IPS DF 6.9 (cell line): ENCODE data around the gene TSPAN9.

Experiments
- DNase-seq: peaks from one replicate; pipeline ENCODE4 v3.0.0-alpha.2; 2013; ENCODE audit warnings: low read depth, low spot score
- H3K27ac ChIP-seq: one replicate; pipeline ENCODE4 v1.5.1; 2013; ENCODE audit warnings: low read length, control low read depth
- H3K27me3 ChIP-seq: 2 replicates; pipeline ENCODE4 v1.6.1; 2013; ENCODE audit warnings: mild to moderate bottlenecking, low read length; ENCODE audit not compliant: control insufficient read depth, insufficient read depth
- H3K36me3 ChIP-seq: 2 replicates; pipeline ENCODE4 v1.6.1; 2013; ENCODE audit warnings: low read length; ENCODE audit not compliant: control insufficient read depth, insufficient read depth
- H3K4me1 ChIP-seq: 2 replicates; pipeline ENCODE4 v1.6.1; 2013; ENCODE audit warnings: low read length; ENCODE audit not compliant: control insufficient read depth, insufficient read depth
- H3K4me3 ChIP-seq: 2 replicates; pipeline ENCODE4 v1.5.1; 2013; ENCODE audit warnings: mild to moderate bottlenecking, low read length
- H3K9me3 ChIP-seq: 2 replicates; pipeline ENCODE4 v1.6.1; 2013; ENCODE audit warnings: low read length, inconsistent platforms; ENCODE audit not compliant: control insufficient read depth, insufficient read depth
- WGBS: extraction: QIAGEN DNeasy Blood & Tissue Kit; methylation state at CpG from one replicate; pipeline ENCODE4 v1.1.7; 2013; ENCODE audit warnings: mixed read lengths, missing lambda C conversion rate; ENCODE audit not compliant: insufficient read length, insufficient coverage; 5-methylcytosine and 5-hydroxymethylcytosine counted together

The TSPAN9 gene

DNA sequence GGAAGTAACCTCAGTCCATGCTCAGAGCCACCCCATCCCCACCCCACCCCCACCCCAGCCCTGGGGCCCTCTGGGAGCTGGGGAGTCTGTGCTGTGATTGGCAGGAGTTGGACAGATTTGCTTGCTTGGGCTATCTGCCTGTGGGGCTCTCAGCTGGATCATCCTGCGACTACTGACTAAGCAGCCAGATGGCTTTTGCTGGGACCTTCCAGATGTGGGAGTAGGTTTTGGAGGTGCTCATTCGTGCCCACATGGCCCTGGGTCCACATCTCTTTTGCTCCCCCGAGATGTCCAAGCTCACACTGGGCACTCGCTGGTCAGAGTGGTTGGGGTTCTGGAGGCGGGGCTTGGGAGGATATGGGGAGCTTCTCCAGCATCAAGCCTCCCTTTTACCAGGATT lies 138.9 kb downstream of the TSPAN9 start:
- Histone ChIP-seq H3K4me1 (peaks cover 4% of the 10 kb centered on the region), H3K27ac (no peak overlapping the region), H3K9me3 (no peaks in the 10 kb centered on the region), H3K36me3 (no peaks in the 10 kb centered on the region), H3K4me3 (no peak overlapping the region), H3K27me3 (no peaks in the 10 kb centered on the region)
- no CpG with 5 or more reads among the region's 5 CpGs for WGBS
- DNase-seq, result no peak

DNA sequence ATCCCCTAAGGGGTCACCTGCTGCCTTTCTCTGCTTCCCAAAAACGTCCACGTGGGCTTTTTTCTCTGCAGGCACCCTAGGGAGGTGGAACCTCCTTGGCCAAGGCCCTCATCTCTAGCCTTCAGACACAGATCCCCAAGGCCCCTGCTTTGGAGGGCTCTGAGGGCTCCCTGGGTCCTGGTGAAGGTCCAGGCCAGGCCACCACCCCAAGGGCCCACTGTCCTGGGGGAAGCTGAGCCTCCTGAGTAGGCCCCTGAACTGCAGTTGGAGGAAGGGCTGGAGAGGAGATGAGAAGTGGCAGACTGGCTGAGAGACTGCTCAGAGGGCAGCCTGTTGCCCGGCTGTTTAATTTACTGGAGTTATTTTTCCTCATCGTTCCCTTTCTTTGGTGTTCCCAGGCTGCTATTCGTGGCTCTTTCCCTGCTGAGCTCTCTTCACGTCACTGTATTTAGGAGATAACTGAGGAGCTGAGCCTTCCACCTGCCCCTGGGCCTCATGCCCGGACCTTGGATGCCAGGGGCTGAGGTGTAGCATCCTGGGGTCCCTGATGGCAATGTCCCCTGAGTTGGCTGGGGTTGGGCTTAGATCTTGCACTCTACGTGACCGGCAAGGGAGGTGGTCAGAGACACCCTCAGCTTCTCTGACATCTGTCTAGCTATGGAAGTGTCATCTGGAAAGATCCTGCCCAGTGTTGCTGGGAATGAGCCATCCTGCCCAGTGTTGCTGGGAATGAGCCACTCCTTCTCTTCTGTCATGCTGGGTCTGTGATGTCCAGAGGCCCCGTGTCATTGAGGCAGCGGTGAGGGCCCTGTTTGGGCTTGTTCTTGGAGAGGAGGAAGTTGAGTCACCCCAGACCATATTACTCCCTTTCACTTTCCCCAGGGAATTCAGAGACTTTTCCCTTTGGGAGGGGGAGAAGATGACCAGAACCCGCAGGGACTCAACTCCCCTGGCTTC lies 139.8 kb downstream of the TSPAN9 start:
- no peaks in the 10 kb centered on the region for H3K27me3 ChIP-seq
- no peak for DNase-seq
- no CpG with 5 or more reads among the region's 12 CpGs for WGBS

DNA sequence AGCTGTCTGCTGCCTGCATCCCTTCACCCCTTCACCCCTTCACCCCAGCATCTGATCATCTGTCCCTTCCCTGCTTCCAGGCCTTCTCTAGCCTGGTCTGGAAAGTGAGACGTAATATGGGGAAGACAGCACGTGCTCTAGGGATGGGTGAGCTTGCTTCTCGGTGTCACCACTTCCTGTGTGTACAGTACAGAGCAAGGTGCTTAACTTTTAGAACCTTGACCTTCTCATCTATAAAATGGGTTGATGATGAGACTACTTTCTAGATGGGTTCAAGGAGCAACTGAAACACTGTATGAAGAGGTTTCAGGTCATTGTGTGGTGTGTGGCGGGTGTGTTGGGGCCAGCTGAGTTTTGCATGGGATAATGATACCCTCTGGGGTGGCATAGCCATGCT lies 140.5 kb downstream of the TSPAN9 start:
- H3K9me3 ChIP-seq, result no peaks in the 10 kb centered on the region
- H3K4me1 ChIP-seq, result peaks cover 4% of the 10 kb centered on the region
- no peak overlapping the region for H3K27ac ChIP-seq
- no peaks in the 10 kb centered on the region for H3K36me3 ChIP-seq
- H3K27me3 ChIP-seq, result no peaks in the 10 kb centered on the region
- H3K4me3 ChIP-seq, result no peak overlapping the region
- DNase-seq, result no peak
- no CpG with 5 or more reads among the region's 4 CpGs for WGBS

More for the DNA sequence above, 139.8 kb downstream of the TSPAN9 start:
- Histone ChIP-seq H3K4me1 (peaks cover 4% of the 10 kb centered on the region), H3K9me3 (no peaks in the 10 kb centered on the region), H3K36me3 (no peaks in the 10 kb centered on the region), H3K4me3 (no peak overlapping the region), H3K27ac (no peak overlapping the region)

DNA sequence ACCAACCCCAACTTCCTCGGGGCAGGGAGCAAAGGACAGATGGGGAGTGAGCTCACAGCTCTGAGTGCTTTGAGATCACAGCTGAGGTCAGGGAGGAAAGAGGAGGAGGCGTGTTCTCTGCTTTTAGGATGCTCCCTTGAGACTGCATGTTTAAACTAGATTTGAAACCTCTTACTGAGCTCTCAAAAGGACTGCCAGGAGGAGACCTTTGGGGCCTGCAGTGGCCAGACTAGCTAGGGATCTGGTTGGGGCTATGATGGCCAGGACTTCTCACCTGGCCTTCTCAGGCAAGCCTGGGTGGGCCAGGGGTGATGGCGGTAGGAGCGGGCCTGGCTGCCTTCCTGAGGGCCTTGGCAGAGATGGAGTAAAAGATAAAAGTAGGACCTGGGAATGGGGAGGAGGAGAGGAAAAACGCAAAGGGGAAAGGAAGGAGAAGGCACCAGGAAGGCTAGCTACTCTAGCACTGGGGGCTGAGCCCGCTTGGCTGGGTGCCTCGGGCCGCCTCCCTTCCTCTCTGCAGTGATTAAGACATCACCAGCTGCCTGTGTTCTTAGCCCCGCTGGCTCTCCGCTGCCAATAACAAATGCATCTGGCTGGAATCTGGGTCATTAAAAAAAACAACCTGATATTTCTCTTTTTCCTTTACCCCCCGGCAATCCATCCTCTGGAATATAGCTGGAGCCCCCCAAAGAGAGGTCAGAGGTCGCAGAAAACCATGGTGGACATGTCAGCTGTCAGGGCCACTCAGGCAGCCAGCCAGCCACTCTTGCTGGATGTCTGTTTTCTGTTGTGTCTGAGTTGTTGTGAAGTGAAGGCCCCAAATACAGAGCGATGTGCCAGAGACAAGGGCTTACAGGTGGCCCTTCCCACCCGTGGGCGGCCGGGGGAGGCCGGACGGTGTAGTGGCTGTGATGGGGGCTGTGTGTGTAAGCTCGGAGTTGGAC lies 141.3 kb downstream of the TSPAN9 start:
- peaks cover 4% of the 10 kb centered on the region for H3K4me1 ChIP-seq
- no peak for DNase-seq
- no peaks in the 10 kb centered on the region for H3K9me3 ChIP-seq
- H3K27me3 ChIP-seq, result no peaks in the 10 kb centered on the region
- WGBS, result no CpG with 5 or more reads among the region's 19 CpGs
- H3K36me3 ChIP-seq, result no peaks in the 10 kb centered on the region
- H3K27ac ChIP-seq, result no peak overlapping the region
- H3K4me3 ChIP-seq, result no peak overlapping the region

DNA sequence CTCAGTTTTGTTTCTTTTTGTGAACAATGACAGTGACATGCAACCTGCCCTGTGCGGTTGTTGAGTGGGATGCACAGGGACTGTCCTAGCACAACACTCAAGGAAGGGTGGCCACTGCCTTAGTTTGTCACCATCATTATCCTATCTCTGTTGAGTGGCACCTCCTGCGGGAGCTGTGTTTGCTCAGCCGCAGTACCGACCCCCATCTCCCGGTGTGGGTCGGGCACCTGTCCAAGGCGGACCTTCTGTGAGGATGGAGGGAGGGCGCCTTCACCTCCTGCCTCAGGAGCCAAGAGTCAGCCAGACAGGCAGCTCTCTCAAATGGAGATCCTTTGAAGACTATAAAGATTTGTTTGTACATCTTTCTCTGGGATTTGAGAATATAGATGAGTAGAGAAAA lies 142.1 kb downstream of the TSPAN9 start:
- Histone ChIP-seq H3K9me3 (no peaks in the 10 kb centered on the region), H3K27me3 (no peaks in the 10 kb centered on the region), H3K4me1 (peaks cover 4% of the 10 kb centered on the region), H3K27ac (no peak overlapping the region), H3K36me3 (no peaks in the 10 kb centered on the region), H3K4me3 (no peak overlapping the region)
- DNase-seq, result no peak
- no CpG with 5 or more reads among the region's 8 CpGs for WGBS

DNA sequence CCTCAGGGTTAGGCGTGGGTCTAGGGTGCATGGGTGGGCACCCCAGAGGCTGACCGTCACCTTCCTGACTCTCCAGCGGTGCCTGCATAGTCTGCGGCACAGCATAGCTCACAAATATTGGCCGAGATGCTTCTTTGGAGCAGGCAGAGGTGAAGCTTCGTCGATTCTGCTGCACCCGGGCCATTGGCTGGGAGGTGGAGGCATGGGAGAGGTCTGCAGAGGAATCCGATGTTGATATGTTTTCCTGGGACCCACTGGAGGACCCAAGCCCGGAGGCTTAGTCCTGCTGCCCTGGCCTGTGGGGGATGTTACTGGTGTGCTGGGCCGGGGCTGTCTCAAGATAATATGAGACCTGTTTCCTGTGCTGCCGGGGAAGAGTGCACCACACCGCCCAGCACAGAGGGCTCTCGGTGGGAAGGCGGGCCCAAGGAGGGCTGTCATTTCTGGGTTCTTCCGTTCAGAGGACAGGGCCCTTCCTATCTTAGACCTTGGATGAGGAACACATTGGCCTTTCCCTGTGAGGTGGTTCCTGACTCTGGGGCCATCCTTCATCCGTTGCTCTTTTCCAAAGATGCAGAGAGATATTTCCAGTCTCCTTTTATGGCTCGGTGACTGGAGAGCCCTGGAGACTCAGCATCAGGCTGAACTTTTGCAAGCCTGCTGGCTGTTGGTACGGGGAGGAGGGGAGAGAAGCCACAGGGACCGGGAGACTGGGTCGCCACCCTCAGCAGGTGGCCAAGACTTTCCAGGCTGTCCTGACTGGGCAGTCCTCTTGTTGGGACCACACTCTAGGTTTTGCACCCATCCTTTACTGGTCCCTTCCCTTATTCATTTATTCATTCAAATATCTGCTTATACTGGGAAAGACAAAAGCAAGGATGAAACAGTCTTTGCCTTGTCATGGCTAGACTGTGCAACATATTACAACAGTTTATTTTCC lies 143.5 kb downstream of the TSPAN9 start:
- H3K27ac ChIP-seq, result no peak overlapping the region
- H3K4me3 ChIP-seq, result no peak overlapping the region
- no CpG with 5 or more reads among the region's 21 CpGs for WGBS
- no peaks in the 10 kb centered on the region for H3K9me3 ChIP-seq
- DNase-seq, result no peak
- H3K27me3 ChIP-seq, result no peaks in the 10 kb centered on the region
- no peaks in the 10 kb centered on the region for H3K36me3 ChIP-seq
- no peaks in the 10 kb centered on the region for H3K4me1 ChIP-seq

DNA sequence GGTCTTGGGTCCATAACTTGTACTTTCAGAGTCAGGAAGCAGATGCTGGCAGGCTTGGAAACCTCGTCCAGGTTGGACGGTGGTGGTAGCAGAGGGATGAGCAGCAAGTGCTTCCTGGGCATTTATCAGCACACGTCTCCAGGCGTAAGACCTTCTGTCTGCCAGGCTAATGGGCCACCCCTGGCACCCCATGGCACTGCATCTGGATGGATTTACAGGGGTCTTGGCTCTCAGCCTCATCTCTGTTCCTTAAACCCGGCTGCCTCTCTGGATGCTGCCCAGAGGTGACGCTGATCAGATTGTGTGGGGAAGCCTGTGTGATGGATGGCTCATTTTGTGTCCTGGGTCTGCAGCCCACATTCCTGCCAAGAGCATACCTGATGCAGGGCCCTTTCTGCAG lies 145.1 kb downstream of the TSPAN9 start:
- Histone ChIP-seq H3K9me3 (no peaks in the 10 kb centered on the region), H3K27me3 (no peaks in the 10 kb centered on the region), H3K36me3 (no peaks in the 10 kb centered on the region), H3K27ac (no peak overlapping the region), H3K4me3 (no peak overlapping the region), H3K4me1 (peaks cover 4% of the 10 kb centered on the region)
- WGBS, result no CpG with 5 or more reads among the region's 6 CpGs
- DNase-seq, result no peak

DNA sequence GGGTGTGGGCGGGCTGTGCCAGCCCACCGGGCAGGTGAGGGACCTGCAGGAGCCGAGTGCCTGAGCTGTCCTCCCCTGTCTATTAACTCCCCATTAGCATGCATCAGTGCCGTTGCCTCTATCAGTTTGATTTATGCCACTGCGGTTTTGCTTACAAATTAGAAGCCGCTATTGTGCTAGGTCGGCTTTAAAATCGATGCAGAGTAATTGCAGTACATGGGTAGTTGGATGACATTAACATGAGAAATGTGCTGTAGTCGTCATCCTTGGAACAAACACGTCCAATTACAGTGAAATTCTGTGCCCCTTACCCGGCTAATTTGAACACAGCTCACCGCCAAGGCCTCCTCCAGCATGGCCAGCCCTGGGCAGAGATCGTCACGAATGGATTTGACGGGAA lies 145.8 kb downstream of the TSPAN9 start:
- no peaks in the 10 kb centered on the region for H3K9me3 ChIP-seq
- no peak for DNase-seq
- H3K4me1 ChIP-seq, result peaks cover 7% of the 10 kb centered on the region
- no peak overlapping the region for H3K27ac ChIP-seq
- H3K27me3 ChIP-seq, result no peaks in the 10 kb centered on the region
- H3K4me3 ChIP-seq, result no peak overlapping the region
- no peaks in the 10 kb centered on the region for H3K36me3 ChIP-seq
- WGBS, result no CpG with 5 or more reads among the region's 15 CpGs

DNA sequence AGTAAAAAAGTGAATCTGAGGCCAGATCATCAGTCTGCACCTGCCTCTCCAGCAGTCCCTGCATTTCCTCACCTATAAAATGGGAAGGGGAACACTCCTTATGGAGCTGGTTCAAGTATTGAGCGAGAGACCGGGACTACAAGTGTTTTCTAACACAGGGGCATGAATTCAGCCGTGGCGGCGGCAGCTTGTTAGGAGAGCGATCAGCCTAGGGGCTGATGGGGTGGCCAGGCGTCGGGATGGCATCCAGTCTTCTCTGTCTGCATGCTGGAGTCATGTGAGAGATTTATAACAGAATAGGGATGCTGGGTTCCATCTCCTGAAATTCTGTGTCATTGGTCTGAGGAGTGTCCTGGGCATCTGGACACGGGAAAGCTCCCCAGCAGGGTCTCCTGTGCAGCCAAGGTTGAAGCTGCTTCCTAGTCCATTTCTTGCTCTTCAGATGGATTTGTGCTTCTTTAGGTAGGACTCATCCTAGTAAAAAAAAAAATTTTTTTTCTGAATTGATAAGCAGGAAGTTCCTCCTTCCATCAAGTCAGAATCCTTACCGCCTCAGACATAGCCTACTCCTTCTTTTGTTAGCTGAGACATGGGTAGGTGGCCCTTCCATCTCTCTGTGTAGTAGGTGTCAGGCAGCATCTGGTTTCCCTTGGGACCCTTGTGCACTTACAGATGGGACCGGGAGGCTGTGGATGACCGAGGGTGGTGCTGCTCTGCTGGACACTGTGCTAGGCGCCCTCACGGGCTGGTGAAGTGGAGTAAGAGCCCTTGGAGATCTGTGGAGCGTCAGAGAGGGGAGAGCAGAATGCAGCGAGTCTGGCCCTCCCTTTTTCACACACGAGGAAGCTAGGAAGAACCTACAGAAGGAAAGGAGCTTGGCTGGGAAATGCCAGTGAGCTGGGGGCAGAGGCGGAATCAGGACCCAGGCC lies 146.7 kb downstream of the TSPAN9 start:
- H3K9me3 ChIP-seq, result no peaks in the 10 kb centered on the region
- H3K36me3 ChIP-seq, result no peaks in the 10 kb centered on the region
- H3K4me1 ChIP-seq, result peaks cover 7% of the 10 kb centered on the region
- H3K27me3 ChIP-seq, result no peaks in the 10 kb centered on the region
- H3K4me3 ChIP-seq, result no peak overlapping the region
- no CpG with 5 or more reads among the region's 18 CpGs for WGBS
- no peak for DNase-seq
- no peak overlapping the region for H3K27ac ChIP-seq
